Measurements from ENCODE around the gene EMID1.

The EMID1 gene

DNA sequence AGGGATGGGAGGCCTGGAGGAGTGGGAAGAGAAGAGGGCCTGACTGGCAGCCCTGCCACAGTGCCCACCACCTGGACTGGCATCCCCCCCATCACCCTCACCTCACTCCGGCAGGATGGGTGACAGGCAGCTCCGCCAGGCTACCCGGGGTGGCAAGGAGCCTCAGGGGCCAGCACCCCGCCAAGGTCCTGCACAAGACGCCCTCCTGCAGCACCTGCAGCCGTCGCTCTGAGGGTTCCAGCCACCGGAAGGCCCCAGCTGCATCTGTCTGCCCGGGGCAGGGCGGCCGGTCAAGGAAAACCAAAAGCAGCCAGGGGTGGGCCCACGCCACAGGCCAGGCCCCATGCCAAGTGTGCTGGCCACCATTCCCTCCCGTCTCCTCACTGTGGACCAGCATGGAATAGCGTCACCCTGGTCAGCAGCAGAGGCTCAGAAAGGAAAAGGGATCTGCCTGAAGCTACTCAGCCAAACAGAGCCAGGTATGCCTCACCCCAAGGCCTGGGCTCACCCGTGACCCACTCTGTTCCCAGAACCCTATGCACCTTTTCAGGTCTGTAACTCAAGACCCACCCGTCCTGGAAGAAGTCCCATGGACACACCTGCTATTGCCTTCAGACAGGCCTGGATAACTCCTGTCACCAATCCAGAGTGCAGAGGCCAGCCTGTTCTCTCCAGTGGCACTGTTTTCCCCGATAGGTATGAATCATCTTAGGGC is 55.1 kb downstream of the EMID1 start:
- DNase-seq = no peak

DNA sequence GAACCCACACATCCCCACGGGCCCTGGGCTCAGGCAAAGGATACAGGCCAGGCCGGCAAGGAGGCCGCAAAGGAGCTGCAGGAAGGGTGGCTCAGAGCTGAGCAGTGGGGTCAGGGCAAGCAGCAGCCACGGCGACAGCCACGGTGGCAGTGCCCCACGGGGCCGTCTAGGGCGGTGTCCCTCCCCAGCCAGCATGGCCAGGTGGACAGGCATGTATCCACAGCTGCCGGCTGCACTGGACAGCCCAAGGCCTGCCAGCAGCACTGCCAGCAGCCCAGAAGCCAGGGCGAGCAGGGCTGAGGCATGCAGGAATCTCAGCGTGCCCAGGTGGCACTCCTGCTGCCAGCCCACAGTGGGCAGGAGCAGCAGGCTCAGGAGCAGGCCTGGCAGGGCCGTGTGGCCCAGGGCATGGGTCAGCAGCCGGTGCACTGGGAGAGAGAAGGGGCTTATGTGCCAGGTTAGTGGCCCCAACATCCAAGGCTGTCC is 58.1 kb downstream of the EMID1 start:
- DNase-seq = no peak

DNA sequence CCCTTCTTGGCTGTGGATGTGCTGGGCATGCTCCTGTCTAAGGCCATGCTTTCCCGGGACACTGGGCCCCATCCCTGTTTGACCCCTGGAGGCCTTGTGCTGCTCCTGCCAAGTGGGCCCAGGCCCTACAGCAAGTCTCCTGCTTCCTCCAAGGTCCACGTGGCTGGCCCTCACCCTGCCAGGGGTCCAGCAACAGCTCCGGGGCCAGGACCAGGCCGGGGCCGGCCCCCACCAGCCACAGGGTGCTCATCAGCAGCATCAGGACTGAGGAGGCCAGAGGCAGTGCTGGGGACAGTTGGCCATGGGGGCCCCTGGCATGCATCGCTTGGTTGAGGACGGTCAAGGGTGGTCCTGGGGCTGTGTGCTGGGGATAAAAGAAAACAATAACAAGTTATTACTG is 59.6 kb downstream of the EMID1 start:
- DNase-seq = no peak

DNA sequence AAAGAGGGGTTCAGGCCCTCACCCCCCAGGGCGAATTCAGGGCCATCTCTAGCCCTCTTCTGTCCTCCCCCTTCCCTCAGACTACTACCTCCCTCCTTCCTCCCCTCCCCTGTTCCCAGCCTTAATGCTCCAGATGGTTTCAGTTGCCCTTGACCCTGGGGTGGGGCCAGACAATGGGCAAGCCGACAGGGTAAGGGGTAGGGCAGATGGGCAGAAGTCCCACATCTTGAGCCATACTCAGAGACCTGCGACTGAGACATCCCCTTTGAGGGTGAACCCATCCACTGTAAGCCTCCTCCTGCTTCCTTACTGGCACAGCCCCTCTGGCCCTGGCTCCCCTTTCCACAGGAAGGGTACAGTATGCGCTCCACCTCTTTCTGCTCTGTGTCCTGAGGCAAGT is 60.2 kb downstream of the EMID1 start:
- DNase-seq = no peak

DNA sequence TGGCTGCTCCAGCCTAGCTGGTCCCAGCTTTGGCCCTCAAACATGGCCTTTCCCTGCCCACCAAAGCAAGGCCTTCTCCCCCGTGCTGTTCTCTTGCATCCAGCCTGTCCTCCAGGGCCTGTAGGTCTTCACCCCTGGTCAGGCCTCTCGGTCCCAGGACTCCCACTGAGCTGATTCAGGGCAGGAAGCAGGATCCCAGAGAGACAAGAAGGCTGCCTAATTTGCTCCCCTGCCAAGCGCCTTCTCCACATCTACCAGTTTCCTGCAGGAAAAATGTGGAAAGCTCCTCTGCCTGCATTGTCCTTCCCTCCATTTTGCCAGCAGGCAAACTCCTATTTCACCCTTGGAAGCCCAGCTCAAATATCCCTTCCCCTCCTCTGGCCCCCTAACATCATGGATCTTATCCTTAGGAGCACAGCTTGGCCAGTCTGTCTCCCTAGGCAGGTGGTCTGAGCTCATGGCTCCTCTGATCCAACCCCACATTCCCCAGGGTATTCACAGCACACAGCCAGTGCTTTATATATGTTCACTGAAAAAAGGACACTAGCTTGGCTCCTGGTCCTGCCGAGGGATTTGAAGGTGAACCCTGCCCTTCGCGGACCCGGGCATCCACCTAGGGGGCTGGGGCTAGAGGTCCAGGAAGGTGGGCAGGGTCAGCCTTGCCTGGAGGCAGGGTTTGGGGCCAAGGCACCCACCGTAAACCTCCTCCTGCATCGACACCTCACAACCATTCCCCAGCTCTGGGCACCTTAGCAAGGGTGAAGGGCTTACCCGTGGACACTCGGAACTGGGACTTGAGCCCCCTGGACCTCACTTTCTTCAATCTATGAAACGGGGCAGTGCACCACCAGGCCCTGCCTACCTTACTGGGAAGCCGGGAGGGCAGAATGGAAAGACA is 61.1 kb downstream of the EMID1 start:
- no peak for DNase-seq

DNA sequence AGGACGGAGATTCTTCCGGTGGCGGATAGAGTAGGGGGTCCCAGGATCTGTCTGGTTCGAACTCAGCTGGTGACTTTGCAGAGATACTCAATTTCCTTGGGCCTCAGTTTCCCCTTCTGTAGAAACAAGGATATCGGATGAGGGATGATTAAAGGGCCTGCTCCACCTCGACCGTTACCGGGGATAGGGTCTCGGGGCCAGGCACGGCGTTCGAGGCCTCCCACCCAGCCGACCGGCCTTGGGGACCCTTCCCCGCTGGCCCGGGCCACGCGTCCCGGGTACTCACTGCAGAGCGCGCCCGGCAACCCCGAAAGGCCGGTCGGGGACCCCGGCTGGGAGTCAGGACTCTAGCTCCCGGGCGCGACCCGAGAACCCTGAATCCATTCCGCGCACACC is 61.8 kb downstream of the EMID1 start:
- DNase-seq = no peak

DNA sequence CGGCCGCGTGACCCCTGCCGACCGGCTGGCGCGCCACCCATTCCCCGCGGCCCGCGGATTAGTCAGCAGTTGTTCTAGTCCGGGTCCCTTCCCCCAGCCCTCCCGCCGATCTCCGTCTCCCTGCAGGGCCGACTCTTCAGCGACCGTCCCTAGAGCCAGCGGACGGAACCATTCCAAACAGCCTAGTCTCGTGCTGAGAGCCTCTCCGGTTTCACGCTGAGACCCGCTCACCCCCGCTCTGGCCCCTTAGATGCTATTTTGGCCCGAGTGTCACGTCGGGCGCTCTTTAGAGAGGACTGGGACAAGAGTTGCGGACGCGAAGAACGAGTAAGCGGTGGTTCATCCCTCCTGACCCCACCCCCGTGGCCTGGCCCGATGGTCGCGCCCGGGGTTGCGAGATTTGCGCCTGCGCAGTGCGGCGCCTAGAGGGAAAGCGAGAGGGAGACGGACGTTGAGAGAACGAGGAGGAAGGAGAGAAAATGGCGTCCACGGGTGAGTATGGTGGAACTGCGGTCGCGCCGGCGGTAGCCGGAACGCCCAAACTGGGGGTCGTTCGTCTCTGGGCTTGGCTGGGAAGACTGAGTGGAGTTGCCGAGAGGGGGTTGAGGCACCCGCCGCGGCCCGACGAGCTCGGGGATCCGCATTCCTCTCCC is 62.3 kb downstream of the EMID1 start, which contains the start of the genes EWSR1 and RHBDD3:
Gene EWSR1, plus strand, starts transcription at position 411 of the 653 bp plus-strand sequence. Its CDS starts 69 bp downstream, at position 480.
Gene RHBDD3, minus strand, starts transcription at position 124 of the 653 bp plus-strand sequence. CDS start 2,355 bp downstream, outside the sequence.
- peak; percentile 77 for DNase-seq

DNA sequence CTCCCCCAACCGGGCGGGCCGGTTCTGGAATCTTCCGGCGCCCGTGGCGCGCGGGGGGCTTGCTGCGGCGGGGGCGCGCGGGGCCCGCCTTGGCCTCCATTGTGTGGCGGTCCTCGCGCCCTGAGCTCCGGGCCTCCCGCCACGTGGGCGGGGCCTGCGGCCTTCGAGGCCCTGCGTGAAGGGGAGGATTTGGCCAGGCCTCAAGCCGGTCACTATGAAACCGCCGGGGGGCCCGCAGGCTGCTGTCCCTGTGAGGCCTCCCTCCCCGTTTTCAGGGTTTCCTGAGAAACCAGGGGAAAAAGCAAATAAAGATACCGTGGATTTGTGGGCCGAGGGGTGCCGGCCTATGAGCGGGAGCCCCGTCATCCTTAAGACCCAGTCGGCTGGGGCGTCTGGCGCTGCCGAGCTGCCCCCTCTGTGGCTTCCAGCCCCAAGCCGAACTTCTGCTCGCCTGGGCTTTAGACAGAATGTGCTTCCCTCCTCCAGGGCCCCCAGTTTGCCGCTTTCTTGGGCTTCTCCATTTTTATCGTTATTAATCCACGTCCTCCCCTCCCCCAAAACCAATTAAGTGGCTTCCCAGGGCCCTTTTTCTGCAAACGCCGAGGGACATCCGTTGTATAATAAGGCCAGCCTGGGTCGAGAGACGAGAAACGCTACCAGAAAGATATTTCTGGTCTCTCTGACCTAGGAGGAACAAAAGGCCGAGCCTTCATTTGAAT is 63.0 kb downstream of the EMID1 start:
- DNase-seq = no peak

DNA sequence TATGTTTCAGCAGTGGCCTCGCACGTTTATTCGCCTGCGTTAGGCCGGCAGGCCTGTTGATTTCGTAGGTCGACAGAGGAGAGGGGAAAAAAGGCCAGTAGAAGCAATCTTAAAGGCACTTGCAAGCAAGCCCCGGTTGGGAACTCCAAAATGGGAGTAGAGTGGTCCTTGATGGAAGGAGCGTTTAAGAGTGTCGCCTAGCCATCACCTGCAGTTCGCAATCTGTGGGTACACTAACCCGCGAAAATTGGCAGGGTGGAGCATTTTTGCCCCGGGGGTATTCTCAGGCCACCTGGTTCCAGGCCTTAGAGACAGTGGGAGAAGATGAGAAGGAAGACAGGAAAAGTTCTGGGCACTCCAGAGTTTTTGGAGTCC is 63.5 kb downstream of the EMID1 start:
- DNase-seq = no peak

DNA sequence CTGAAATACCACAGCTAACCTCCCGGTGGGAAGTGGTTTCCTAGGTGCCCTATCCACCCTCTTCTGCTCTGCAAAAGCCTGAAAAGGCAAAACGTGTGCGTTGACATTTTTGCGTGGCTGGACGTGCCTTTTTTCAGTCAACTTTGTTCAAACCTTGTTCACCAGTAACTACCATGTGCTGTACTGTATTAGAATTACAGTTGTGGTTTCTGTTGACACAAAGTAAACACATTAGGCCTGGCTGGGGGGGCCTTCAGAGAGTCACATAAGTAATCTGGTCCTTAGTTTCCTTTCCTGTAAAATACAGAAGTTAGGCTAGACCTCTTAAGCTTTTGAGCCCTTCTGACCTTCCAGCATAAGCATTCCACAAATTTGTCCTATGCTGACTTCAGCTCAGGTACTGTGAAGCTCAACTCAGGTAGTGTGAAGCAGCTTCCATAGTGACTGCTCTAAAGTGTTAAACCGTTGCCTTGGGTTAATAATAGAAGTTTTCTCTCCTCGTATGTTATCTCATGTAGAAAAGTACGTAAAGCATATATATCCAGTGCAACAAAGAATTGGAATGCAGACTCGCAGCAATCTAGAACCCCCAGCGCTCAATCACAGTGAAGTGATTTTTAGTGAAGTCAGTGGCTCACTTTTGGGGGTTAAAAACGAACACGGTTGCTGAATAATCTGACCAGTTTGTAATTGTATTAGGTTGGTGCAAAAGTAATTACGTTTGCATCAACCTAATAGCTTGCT is 64.2 kb downstream of the EMID1 start:
- DNase-seq = no peak

DNA sequence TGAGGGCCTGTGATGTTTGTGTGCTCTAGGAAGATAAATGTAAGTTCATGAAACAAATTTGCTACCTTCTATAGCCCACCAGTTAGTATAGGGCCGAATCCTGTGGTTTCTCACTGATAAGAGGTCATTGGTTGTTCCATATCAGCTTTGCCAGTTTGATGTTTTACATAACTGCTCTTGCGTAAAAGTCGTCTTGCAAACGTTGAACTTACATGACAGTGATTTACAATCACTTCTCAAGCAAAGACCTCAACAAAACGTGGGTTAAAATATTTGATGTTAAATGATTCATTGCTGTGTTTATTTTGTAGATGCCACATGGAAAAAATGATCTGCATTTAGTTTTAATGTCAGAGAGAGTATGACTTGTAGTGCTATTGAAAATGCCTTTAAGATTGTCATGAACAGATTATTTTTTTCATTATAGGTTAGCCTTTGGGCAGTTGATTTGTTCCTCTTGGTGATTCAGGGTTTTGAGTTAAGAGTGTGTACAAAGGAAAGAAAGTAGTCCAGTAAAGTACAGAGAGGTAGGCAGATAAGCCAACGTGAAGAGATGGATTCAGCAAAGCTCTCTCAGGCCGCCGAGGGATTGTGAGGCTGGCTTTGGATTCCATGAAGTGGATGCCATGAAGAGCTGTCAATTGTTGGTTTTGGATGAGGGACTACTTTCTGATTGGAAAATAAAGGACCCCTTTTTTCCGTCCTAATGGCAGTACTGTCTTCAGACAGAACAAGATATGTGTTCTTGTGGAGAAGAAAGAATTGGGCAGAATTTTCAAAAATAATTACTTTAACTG is 65.0 kb downstream of the EMID1 start:
- DNase-seq = no peak

DNA sequence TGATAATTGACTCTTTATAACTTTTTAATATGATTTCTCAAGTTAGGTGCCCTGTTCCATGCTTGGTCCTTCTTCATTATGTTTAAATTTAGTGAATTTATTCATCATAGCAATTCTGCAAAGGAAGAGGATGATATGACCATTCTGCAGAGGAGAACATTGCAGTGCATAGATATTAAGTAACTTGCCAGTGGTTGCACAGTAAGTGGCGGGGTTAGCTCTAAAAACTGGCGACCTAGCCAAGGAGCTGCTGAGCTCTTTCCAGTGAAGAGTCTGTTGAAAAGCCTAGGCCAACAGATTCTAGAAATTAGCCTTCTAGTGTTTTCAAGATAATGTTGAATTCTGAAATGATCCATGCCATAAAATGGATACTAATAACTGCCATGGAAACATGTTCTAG is 66.9 kb downstream of the EMID1 start:
- no peak for DNase-seq

DNA sequence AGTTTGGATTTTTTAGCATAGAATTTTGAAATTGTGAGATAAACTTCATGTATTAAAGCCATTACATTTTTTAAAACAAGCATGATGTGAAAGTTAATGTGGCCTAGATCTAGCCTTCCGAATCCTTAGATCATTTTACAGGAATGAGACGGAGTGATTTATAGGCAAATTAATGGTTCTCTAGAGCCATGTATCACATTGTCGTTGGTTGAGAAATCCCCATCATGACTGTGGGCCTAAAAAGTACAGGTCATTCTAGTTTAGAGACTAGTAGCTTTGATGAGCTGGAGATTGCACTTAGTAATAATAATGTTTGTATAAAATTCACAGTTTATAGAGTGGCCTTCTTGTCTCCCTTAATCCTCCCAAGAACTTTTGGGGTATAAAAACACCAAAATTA is 69.5 kb downstream of the EMID1 start:
- DNase-seq = no peak

DNA sequence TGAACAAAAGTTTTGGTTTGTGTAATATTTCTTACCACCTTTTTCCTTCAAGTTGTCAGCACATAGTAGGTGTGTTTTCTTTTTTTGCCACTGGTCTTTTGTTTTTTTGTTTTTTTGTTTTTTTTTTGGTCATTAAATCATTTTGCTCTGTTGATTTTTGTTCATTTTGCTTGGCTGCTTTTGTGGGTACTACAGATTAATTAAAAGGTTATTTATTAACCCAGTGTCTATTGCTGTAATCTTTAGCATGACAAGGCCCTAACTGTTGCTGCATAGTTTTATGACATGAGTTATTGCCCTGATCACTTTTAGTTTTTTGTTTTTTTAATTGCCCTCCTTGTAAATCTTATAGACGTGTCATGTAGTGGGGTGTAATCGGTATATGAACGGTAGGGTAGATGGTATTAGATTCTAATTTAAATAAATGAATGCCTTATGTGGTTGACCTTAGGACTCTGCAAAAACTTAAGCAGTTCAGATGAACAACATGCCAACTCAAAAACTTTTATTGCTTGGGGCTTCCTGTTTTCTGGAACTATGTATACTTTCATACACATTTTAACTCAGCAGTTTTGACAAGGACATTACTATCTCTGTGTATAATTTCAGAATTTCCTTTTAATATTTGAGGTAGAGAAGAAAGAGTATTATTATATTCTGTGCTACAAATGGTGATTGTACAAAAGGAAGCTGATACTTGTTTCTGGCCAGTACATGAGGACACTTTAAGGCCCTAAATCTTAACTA is 70.3 kb downstream of the EMID1 start:
- DNase-seq = no peak

DNA sequence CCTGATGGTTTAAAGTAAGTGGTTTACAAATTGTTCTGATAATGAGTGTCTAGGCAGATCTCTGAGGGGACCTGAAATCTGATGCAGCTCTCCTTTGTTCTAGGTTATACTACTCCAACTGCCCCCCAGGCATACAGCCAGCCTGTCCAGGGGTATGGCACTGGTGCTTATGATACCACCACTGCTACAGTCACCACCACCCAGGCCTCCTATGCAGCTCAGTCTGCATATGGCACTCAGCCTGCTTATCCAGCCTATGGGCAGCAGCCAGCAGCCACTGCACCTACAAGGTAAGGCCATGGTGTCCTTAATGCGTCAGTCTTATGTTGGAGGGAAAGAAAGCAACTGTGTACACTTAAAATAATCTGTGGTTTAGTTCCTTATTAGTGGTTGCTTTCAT is 72.2 kb downstream of the EMID1 start:
- DNase-seq = no peak

DNA sequence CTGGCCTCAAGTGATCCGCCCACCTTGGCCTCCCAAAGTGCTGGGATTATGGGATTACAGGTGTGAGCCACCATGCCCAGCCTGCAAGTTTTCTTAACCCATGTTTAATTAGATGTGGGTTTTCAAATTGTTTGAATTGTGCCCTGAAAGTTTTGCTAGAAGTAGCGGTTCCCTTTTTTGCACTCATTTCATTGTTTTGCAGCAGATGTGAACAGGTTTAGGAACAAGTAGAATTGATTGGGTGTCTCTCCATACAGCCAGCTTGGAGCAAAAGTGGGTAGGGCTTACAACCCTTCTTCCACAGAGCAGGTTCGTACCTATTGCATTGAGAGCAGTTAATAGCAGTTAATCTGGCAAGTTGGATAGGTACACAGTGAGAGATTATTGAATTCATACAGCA is 78.5 kb downstream of the EMID1 start:
- no peak for DNase-seq

DNA sequence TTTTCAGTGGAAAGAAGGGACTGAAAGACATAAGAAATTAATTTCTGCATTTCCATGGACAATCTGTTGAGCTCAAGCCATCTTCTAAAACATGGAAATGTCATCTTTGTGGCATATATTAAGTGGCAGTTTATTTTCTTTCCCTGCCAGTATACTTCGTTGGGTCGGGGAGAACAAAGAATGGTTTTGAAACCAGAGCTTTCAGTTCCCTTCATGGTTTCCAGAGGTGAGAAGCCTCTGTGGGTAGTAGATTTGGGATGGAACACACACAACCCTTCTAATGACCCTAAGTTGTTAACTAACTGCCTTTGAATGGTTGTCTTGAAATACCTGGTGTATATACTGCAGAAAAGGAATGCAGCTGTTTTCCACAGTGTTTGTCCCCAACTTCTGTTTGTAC is 83.1 kb downstream of the EMID1 start:
- DNase-seq = no peak

DNA sequence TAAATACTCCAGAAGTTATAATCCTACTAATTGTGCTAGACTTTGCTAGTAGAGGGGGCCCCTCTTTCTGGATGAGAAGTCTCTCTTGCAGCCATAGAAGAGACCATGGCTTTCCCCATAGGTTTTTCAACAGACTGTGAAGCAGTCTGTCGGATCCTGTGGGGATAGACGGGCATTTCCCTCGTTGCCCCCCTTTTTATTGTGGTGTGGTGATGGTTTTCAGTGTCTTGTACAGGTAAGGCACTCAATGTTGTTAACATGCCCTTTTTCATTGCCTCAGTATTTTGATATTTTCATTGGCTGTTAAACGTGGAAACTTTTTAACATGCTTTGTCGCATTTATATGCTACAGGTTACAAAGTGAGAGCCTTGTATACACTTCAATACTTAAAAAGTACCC is 84.4 kb downstream of the EMID1 start:
- no peak for DNase-seq

DNA sequence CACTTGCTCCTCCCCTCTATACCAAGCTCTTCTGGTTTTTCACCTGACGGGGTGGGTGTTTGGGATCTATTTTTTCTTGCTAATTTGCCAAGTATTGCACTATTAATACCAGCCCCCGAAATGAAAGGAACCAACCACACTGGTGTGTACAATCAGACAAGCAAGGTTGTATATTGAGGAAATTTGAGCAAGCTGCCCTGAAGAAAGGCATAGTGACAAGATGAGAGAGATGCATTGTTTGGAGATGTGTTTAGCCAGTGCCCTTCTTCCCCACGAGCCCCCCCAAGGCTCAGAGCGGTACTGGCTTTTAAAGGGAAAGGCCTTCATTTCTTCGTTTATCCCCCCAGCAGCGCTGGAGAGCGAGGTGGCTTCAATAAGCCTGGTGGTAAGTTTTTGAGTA is 85.5 kb downstream of the EMID1 start:
- no peak for DNase-seq

DNA sequence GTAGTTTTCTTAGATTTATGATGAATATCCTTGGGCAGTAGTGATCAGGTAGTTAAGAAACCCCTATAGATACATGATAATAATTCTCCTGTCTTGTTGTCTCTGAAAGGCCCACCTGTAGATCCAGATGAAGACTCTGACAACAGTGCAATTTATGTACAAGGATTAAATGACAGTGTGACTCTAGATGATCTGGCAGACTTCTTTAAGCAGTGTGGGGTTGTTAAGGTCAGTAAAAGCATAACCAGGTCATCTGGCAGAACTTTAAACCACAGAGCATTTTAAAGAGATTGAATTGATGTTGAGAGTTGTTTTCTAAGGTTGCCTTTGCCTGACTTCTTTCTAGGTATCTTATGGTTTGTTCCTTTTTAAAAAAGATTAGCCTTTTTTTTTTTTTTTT is 86.7 kb downstream of the EMID1 start:
- no peak for DNase-seq

All from NCI-H1436 treated with DMSO at 0.1 percent for 48 hours (cell line).